ENCODE measurements around the gene CHRNB4.
A peak's percentile ranks its signal among the peaks of the same experiment; 100 is the strongest.

The CHRNB4 gene

GRCh38 chr15:78630886-78631633 is 9.9 kb downstream of the CHRNB4 start:
- DNase-seq (ENCODE audit: low spot score), result no peak

- no peak for DNase-seq (ENCODE audit: low spot score)
These were observed 11.3 kb downstream of the CHRNB4 start for GRCh38 chr15:78629716-78630065.

- no peak for DNase-seq (ENCODE audit: low spot score)
These were observed 11.8 kb downstream of the CHRNB4 start for GRCh38 chr15:78629031-78629715.

GRCh38 chr15:78628227-78628626 is 12.8 kb downstream of the CHRNB4 start:
- no peak for DNase-seq (ENCODE audit: low spot score)

GRCh38 chr15:78627348-78627747 is 13.7 kb downstream of the CHRNB4 start:
- DNase-seq (ENCODE audit: low spot score), result no peak

GRCh38 chr15:78626381-78626995 is 14.5 kb downstream of the CHRNB4 start:
- no peak for DNase-seq (ENCODE audit: low spot score)

GRCh38 chr15:78625606-78626280 is 15.3 kb downstream of the CHRNB4 start:
- peak; percentile 29 for DNase-seq (ENCODE audit: low spot score)

GRCh38 chr15:78624651-78625590 is 16.1 kb downstream of the CHRNB4 start:
- DNase-seq (ENCODE audit: low spot score), result no peak

GRCh38 chr15:78623786-78624497 is 17.1 kb downstream of the CHRNB4 start:
- DNase-seq (ENCODE audit: low spot score), result no peak

- no peak for DNase-seq (ENCODE audit: low spot score)
These were observed 19.1 kb downstream of the CHRNB4 start for GRCh38 chr15:78621810-78622402.

- DNase-seq (ENCODE audit: low spot score), result no peak
These were observed 20.2 kb downstream of the CHRNB4 start, which contains the start of gene CHRNA3 for GRCh38 chr15:78620527-78621421. TSS of gene CHRNA3 (minus strand) at chr15:78620996. CDS start at chr15:78620794, 202 bp downstream.

GRCh38 chr15:78620021-78620526 is 20.9 kb downstream of the CHRNB4 start:
- peak; percentile 39 for DNase-seq (ENCODE audit: low spot score)

- no peak for DNase-seq (ENCODE audit: low spot score)
These were observed 21.7 kb downstream of the CHRNB4 start for GRCh38 chr15:78619022-78619950.

- DNase-seq (ENCODE audit: low spot score), result peak; percentile 91
These were observed 22.5 kb downstream of the CHRNB4 start for GRCh38 chr15:78618490-78618934.

GRCh38 chr15:78618064-78618463 is 22.9 kb downstream of the CHRNB4 start:
- no peak for DNase-seq (ENCODE audit: low spot score)

- no peak for DNase-seq (ENCODE audit: low spot score)
These were observed 23.5 kb downstream of the CHRNB4 start for GRCh38 chr15:78617516-78617915.

- DNase-seq (ENCODE audit: low spot score), result no peak
These were observed 23.9 kb downstream of the CHRNB4 start for GRCh38 chr15:78617076-78617475.

- no peak for DNase-seq (ENCODE audit: low spot score)
These were observed 24.5 kb downstream of the CHRNB4 start for GRCh38 chr15:78616506-78616905.

Measured in cerebellar cortex (tissue), 1 donor.